HCT116 (cell line): ENCODE measurements around the gene SLC38A8. TPM values are rescaled to one million over a fixed set of nuclear protein-coding genes. Genes with fewer than 3 reads are reported as not detected.

Source experiments
- ATAC-seq: fragments of 200-7000 bp; cut with Tn5 transposase; 2 replicates; pipeline ENCODE4 v1.9.1; 2020; ENCODE audit warnings: mild to moderate bottlenecking, moderate library complexity
- BruUV-seq: library from RNA; stranded (reverse); fragments of 400-500 nt; replicated peaks from 2 replicates; lab custom pipeline; 2021; lab: Mats Ljungman, UMichigan
- CTCF ChIA-PET: fragments of 300-600 bp; sonication (Branson Sonifier 250); formaldehyde crosslinking; loops from one replicate; lab custom pipeline; 2021; ENCODE audit warnings: antibody characterized with exemption; lab: Charles Lee
- POLR2A ChIA-PET: fragments of 300-600, 350-600 bp; sonication (Branson Sonifier 250); formaldehyde crosslinking; loops from one replicate; lab custom pipeline; 2021; ENCODE audit warnings: antibody characterized with exemption; lab: Charles Lee
- RAD21 ChIA-PET, 2 experiments: fragments of 300-600 bp; sonication (Branson Sonifier 250); formaldehyde crosslinking; loops; one replicate each; lab custom pipeline; 2023; ENCODE audit warnings: low total read pairs in 2 of 2; ENCODE audit not compliant: uncharacterized antibody in 2 of 2, unreplicated experiment in 2 of 2, low non-redundant PET in 1 of 2; lab: Charles Lee
- DNase-seq: peaks from one replicate; pipeline ENCODE4 v3.0.0-alpha.2; 2010; ENCODE audit warnings: low read depth, low spot score
- H2AFZ ChIP-seq: fragments of 200-600 bp; shearing (Covaris generic), sonication (generic); 2 replicates; pipeline ENCODE4 v1.6.1; 2017; ENCODE audit warnings: low read depth, mixed run types, mixed read lengths, antibody characterized with exemption, low read length; ENCODE audit not compliant: poor library complexity, severe bottlenecking
- H3K27ac ChIP-seq: 2 replicates; pipeline ENCODE4 v1.5.1; 2012; ENCODE audit warnings: low read depth, low read length
- H3K27me3 ChIP-seq: fragments of 200-600 bp; sonication (generic); 2 replicates; pipeline ENCODE4 v1.6.1; 2016; ENCODE audit warnings: mixed run types, low read length, mixed read lengths; ENCODE audit not compliant: insufficient read depth
- H3K36me3 ChIP-seq, 2 experiments: fragments of 200-500 bp in 1 of 2; fragments of 200-600 bp in 1 of 2; sonication (Bioruptor generic) in 1 of 2; sonication (generic) in 1 of 2; 2 replicates each; pipeline versions ENCODE4 v1.5.1 to v1.6.1; 2014 to 2016; ENCODE audit warnings: low read length in 2 of 2, inconsistent platforms in 1 of 2, mixed read lengths in 1 of 2, mixed run types in 1 of 2; ENCODE audit not compliant: insufficient read depth in 2 of 2, control insufficient read depth in 1 of 2
- H3K4me1 ChIP-seq, 2 experiments: fragments of 200-600 bp in 1 of 2; sonication (generic) in 1 of 2; 2 replicates each; pipeline versions ENCODE4 v1.5.1 to v1.6.1; 2012 to 2017; ENCODE audit warnings: low read length in 2 of 2, inconsistent platforms in 1 of 2, mild to moderate bottlenecking in 1 of 2, mixed read lengths in 1 of 2, mixed run types in 1 of 2, moderate library complexity in 1 of 2; ENCODE audit not compliant: insufficient read depth in 2 of 2, control insufficient read depth in 1 of 2
- H3K4me2 ChIP-seq: fragments of 200-600 bp; sonication (generic); 2 replicates; pipeline ENCODE4 v1.6.1; 2017; ENCODE audit warnings: mixed run types, low read length, mixed read lengths
- H3K4me3 ChIP-seq, 2 experiments: fragments of 200-600 bp in 1 of 2; sonication (generic) in 1 of 2; replicated peaks in 1 of 2; 2 replicates each; pipeline ENCODE4 v1.5.1; 2011 to 2016; ENCODE audit warnings: low read length in 2 of 2, control low read depth in 1 of 2, low read depth in 1 of 2, mild to moderate bottlenecking in 1 of 2, mixed read lengths in 1 of 2, mixed run types in 1 of 2
- H3K79me2 ChIP-seq: fragments of 200-600 bp; sonication (generic); 2 replicates; pipeline ENCODE4 v1.6.1; 2017; ENCODE audit warnings: mild to moderate bottlenecking, mixed run types, low read length, moderate library complexity, mixed read lengths; ENCODE audit not compliant: insufficient read depth
- H3K9ac ChIP-seq: fragments of 200-600 bp; sonication (generic); 2 replicates; pipeline ENCODE4 v1.6.1; 2016; ENCODE audit warnings: low read length, mixed read lengths
- H3K9me2 ChIP-seq: fragments of 200-600 bp; sonication (generic), shearing (Covaris generic); 2 replicates; pipeline ENCODE4 v1.6.1; 2017; ENCODE audit warnings: mixed run types, mild to moderate bottlenecking, moderate library complexity; ENCODE audit not compliant: insufficient read depth
- H3K9me3 ChIP-seq, 2 experiments: fragments of 200-500 bp in 1 of 2; fragments of 200-600 bp in 1 of 2; sonication (Bioruptor generic) in 1 of 2; sonication (generic) in 1 of 2; 2 replicates each; pipeline ENCODE4 v1.6.1; 2014 to 2017; ENCODE audit warnings: low read length in 2 of 2, mixed read lengths in 2 of 2, inconsistent platforms in 1 of 2, low read depth in 1 of 2, mild to moderate bottlenecking in 1 of 2, mixed run types in 1 of 2, moderate library complexity in 1 of 2; ENCODE audit not compliant: control insufficient read depth in 1 of 2, insufficient read depth in 1 of 2
- H4K20me1 ChIP-seq: fragments of 200-600 bp; sonication (generic), shearing (Covaris generic); 2 replicates; pipeline ENCODE4 v1.6.1; 2017; ENCODE audit warnings: mixed run types, mild to moderate bottlenecking, moderate library complexity; ENCODE audit not compliant: insufficient read depth
- CEBPB ChIP-seq: IDR thresholded peaks from 2 replicates; pipeline ENCODE4 v1.6.1; 2012; ENCODE audit warnings: low read depth
- EGR1 ChIP-seq: IDR thresholded peaks from 2 replicates; pipeline ENCODE4 v1.6.1; 2012; ENCODE audit warnings: low read depth
- ELF1 ChIP-seq: IDR thresholded peaks from 2 replicates; pipeline ENCODE4 v1.6.1; 2012; ENCODE audit warnings: low read depth, borderline replicate concordance
- EZH2 ChIP-seq: fragments of 200-600 bp; sonication (generic); IDR thresholded peaks from 2 replicates; pipeline ENCODE4 v1.6.1; 2017; ENCODE audit warnings: antibody characterized with exemption, mixed run types
- FOSL1 ChIP-seq: IDR thresholded peaks from 2 replicates; pipeline ENCODE4 v1.6.1; 2012; ENCODE audit warnings: low read depth
- JUND ChIP-seq: IDR thresholded peaks from 2 replicates; pipeline ENCODE4 v1.6.1; 2012
- MAX ChIP-seq: IDR thresholded peaks from 2 replicates; pipeline ENCODE4 v1.6.1; 2012
- POLR2A ChIP-seq: IDR thresholded peaks from 2 replicates; pipeline ENCODE4 v1.7.0; 2011; ENCODE audit warnings: borderline replicate concordance; ENCODE audit not compliant: insufficient read depth, insufficient read length; ENCODE audit errors: extremely low read depth
- POLR2AphosphoS5 ChIP-seq: IDR thresholded peaks from 2 replicates; pipeline ENCODE4 v1.6.1; 2011; ENCODE audit warnings: mild to moderate bottlenecking, low read depth, low read length, moderate library complexity
- RAD21 ChIP-seq: IDR thresholded peaks from 2 replicates; pipeline ENCODE4 v1.6.1; 2012; ENCODE audit warnings: low read depth, mild to moderate bottlenecking
- SIN3A ChIP-seq: IDR thresholded peaks from 2 replicates; pipeline ENCODE4 v1.6.1; 2012; ENCODE audit warnings: low read depth
- TCF7L2 ChIP-seq: IDR thresholded peaks from 2 replicates; pipeline ENCODE4 v1.7.0; 2011; ENCODE audit warnings: borderline replicate concordance, inconsistent platforms; ENCODE audit not compliant: insufficient read depth, insufficient read length; ENCODE audit errors: extremely low read depth
- ZBTB33 ChIP-seq: IDR thresholded peaks from 2 replicates; pipeline ENCODE4 v1.6.1; 2011; ENCODE audit warnings: mild to moderate bottlenecking, low read length, moderate library complexity; ENCODE audit not compliant: insufficient replicate concordance; ENCODE audit errors: extremely low read depth
- ZFX ChIP-seq: fragments of 450-650 bp; IDR thresholded peaks from 2 replicates; pipeline ENCODE4 v1.6.1; 2017
- intact Hi-C: fragments of 100-400 bp; cut with micrococcal nuclease; formaldehyde crosslinking; loops from 2 replicates; pipeline ENCODE4 v1.10.0; 2022
- total RNA-seq: library from RNA; stranded (reverse); gene quantifications from one replicate; pipeline ENCODE4 v1.2.1, GENCODE V29; 2021; ENCODE audit not compliant: unreplicated experiment

The SLC38A8 gene
- total RNA-seq, 1 experiment from 2014 or later, result not detected

DNA sequence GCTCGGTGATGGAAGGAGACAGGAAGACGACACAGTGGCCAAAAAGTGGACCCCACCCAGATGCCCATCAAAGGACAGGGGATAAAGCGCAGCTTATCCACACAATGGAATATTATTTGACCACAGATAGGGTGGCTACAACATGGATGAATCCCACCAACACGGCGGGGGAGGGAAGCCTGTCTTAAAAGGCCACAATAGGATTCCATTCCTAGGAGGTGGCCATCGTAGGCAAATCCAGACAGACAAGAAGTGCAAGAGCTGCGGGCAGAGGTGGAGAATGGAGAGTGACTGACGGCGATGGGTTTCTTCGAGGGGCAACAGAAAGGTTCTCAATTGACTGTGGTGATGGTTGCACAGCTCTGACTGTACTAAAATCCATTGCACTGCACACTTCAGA, 16.0 kb downstream of the SLC38A8 start:
- CTCF ChIA-PET, result no interaction called here

More for the DNA sequence above, 16.0 kb downstream of the SLC38A8 start:
- Histone ChIP-seq H3K36me3 (no peaks in the 10 kb centered on the region), H3K9me2 (no peaks in the 10 kb centered on the region), H4K20me1 (no peaks in the 10 kb centered on the region), H3K4me3 (no peak overlapping the region), H3K27ac (no peak overlapping the region), H3K9ac (no peak overlapping the region), H3K4me2 (no peak overlapping the region), H2AFZ (no peak overlapping the region), H3K27me3 (no peaks in the 10 kb centered on the region), H3K9me3 (peaks cover 2 to 5% of the 10 kb centered on the region in 2 experiments; a peak in 2 of 4 replicates), H3K4me1 (peaks cover 0 to 7% of the 10 kb centered on the region in 2 experiments; a peak in 1 of 4 replicates), H3K79me2 (no peaks in the 10 kb centered on the region)
- ChIA-PET POLR2A (no interaction called here), RAD21 (no interaction called here)
- TF ChIP-seq CEBPB, result no peak
- no peak for TF ChIP-seq POLR2AphosphoS5
- no peak for TF ChIP-seq ZBTB33
- TF ChIP-seq ELF1, result no peak
- no peak for TF ChIP-seq FOSL1
- TF ChIP-seq SIN3A, result no peak
- no peak for TF ChIP-seq JUND
- no peak for TF ChIP-seq TCF7L2
- no peak for TF ChIP-seq RAD21
- no peak for TF ChIP-seq EGR1
- TF ChIP-seq POLR2A, result no peak
- no peak for TF ChIP-seq MAX
- TF ChIP-seq ZFX, result no peak
- no peak for TF ChIP-seq EZH2
- DNase-seq, result no peak
- intact Hi-C loops, result no loop called here
- ATAC-seq, result no peak
- no TSS peak for BruUV-seq
